Measurements from ENCODE around the gene NPIPA1. TPM values are rescaled to one million over a fixed set of nuclear protein-coding genes. Genes with fewer than 3 reads are reported as not detected.
A peak's percentile ranks its signal among the peaks of the same experiment; 100 is the strongest.
"Not testable (repeated sequence)": the region's sequence is repeated elsewhere in the genome, so short reads cannot be mapped to it uniquely, and the experiment has no call there.

NPIPA1 gene
- total and polyA plus RNA-seq, 4 donors: 62.2 to 212 (median 167) TPM

- H3K4me3 ChIP-seq (ENCODE audit: low read depth, low read length): no peak overlapping the region
- no peak overlapping the region for H3K27ac ChIP-seq (ENCODE audit: low read depth, low read length)
- H3K27me3 ChIP-seq (ENCODE audit: control insufficient read depth, insufficient read depth, low read length): peaks cover 3% of the 10 kb centered on the region
- DNase-seq (ENCODE audit: low read depth in 4 of 6, low spot score in 6 of 6): peak in 1 of 6 donors; percentile 16
- peaks cover 1% of the 10 kb centered on the region for H3K9me3 ChIP-seq (ENCODE audit: control insufficient read depth, insufficient read depth, low read length)
- WGBS (ENCODE audit: insufficient coverage): 79% methylated on average over 3 of the region's 4 CpGs
- H3K36me3 ChIP-seq (ENCODE audit: control insufficient read depth, insufficient read depth, low read length): peaks cover 2% of the 10 kb centered on the region
- H3K4me1 ChIP-seq (ENCODE audit: control insufficient read depth, insufficient read depth, low read length): peaks cover 13% of the 10 kb centered on the region
Observed at GRCh38 chr16:14958323-14958600, 21.0 kb downstream of the NPIPA1 start.

DNA sequence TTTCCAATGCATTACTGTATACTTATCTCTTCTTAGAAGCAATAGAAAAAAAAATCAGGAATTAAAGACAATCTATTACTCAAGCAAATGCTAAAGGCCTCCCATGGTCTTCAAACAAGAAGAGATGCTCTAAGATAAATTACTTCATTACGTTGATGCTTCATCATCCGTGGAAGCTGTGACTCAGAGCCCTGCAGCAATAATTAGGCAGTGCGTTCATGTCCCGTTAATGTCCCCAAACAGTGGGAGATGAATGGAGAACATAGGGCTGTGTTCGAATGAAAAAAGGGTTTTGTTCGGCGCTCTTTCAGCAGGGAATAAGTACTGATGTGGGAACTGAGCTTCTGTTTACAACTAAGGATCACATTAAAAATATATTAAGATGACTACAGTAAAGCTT is 21.7 kb downstream of the NPIPA1 start:
- H3K4me1 ChIP-seq (ENCODE audit: control insufficient read depth, insufficient read depth, low read length): peaks cover 13% of the 10 kb centered on the region
- peaks cover 2% of the 10 kb centered on the region for H3K36me3 ChIP-seq (ENCODE audit: control insufficient read depth, insufficient read depth, low read length)
- peaks cover 5% of the 10 kb centered on the region for H3K9me3 ChIP-seq (ENCODE audit: control insufficient read depth, insufficient read depth, low read length)
- no peak overlapping the region for H3K27ac ChIP-seq (ENCODE audit: low read depth, low read length)
- 22% methylated on average over 4 of the region's 7 CpGs for WGBS (ENCODE audit: insufficient coverage)
- no peak overlapping the region for H3K4me3 ChIP-seq (ENCODE audit: low read depth, low read length)
- DNase-seq (ENCODE audit: low read depth in 4 of 6, low spot score in 6 of 6): peak; percentile 31 to 98 (median 70)
- peaks cover 8% of the 10 kb centered on the region for H3K27me3 ChIP-seq (ENCODE audit: control insufficient read depth, insufficient read depth, low read length)

DNA sequence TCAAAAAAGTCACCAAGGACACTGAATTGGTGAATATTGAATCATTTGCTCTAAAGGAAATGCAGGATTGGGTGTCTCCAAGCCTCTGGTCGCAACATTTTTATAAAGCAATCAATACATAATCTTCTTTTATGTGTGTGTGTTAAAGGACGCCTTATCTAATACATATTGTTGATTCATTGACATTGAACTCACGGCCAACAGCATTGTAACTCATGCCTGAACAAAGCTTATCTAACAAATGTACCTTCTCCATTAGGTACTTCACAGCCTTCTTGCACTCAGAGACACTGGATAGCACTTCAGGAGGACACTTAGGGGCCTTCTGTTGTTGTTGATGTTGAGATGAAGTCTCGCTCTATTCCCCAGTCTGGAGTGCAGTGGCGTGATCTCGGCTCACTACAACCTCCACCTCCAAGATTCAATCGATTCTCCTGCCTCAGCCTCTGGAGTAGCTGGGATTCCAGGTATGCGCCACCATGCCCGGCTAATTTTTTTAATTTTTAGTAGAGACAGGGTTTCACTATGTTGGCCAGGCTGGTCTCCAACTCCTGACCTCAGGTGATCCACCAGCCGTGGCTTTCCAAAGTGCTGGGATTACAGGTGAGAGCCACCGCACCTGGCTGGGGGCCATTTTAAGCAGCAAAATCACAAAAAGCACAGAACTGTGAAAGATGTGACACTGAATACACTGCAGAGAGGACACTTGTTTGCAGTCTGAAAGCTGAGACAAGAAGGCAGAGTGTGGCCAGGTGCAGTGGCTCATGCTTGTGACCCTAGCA is 24.4 kb downstream of the NPIPA1 start:
- Histone ChIP-seq H3K9me3 (ENCODE audit: control insufficient read depth, insufficient read depth, low read length) (peaks cover 5% of the 10 kb centered on the region), H3K27ac (ENCODE audit: low read depth, low read length) (no peak overlapping the region), H3K4me3 (ENCODE audit: low read depth, low read length) (no peak overlapping the region), H3K4me1 (ENCODE audit: control insufficient read depth, insufficient read depth, low read length) (peaks cover 13% of the 10 kb centered on the region), H3K36me3 (ENCODE audit: control insufficient read depth, insufficient read depth, low read length) (peaks cover 2% of the 10 kb centered on the region), H3K27me3 (ENCODE audit: control insufficient read depth, insufficient read depth, low read length) (peaks cover 8% of the 10 kb centered on the region)
- DNase-seq (ENCODE audit: low read depth in 4 of 6, low spot score in 6 of 6): no peak
- 96% methylated on average over 4 of the region's 11 CpGs for WGBS (ENCODE audit: insufficient coverage)

DNA sequence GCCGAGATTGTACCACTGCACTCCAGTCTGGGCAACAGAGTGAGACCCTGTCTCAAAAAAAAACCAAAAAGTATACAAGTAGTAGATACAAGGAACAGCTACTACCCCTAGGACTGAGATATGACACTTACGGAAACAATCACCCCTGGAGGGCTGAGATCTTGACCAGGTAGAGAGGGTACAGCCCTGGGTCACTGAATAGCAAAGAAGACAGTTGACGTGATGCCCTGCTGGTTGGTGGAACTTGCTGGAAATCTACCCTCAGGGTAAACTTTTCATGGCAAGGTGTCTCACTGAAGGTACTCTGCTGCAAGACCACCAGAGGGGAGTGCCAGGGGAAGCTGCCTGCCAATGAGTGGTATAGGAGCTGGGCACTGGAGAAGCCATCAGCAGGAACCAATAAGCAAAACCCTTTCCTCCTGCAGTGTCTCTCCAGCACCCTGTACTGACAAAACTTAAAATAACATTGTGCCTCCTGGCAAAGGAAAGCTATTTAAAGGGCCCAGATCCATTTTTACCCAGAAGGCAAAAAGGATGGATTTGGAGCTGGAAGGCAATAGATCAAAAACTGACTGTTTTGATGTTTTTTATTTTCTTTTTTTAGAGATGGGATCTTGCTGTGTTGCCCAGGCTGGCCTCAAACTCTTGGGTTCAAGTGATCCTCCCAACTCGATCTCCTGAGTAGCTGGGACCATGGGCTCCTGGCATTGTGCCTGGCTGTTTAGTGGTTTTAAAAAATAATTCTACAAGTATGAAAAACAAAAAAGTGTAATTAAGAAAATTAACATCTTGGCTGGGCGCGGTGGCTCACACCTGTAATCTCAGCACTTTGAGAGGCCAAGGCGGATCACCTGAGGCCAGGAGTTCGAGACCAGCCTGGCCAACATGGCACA is 26.3 kb downstream of the NPIPA1 start:
- no peak overlapping the region for H3K27ac ChIP-seq (ENCODE audit: low read depth, low read length)
- H3K27me3 ChIP-seq (ENCODE audit: control insufficient read depth, insufficient read depth, low read length): peaks cover 8% of the 10 kb centered on the region
- peaks cover 5% of the 10 kb centered on the region for H3K9me3 ChIP-seq (ENCODE audit: control insufficient read depth, insufficient read depth, low read length)
- no peak for DNase-seq (ENCODE audit: low read depth in 4 of 6, low spot score in 6 of 6)
- peaks cover 3% of the 10 kb centered on the region for H3K4me1 ChIP-seq (ENCODE audit: control insufficient read depth, insufficient read depth, low read length)
- no peak overlapping the region for H3K4me3 ChIP-seq (ENCODE audit: low read depth, low read length)
- WGBS (ENCODE audit: insufficient coverage): 98% methylated on average over 2 of the region's 8 CpGs
- no peaks in the 10 kb centered on the region for H3K36me3 ChIP-seq (ENCODE audit: control insufficient read depth, insufficient read depth, low read length)

DNA sequence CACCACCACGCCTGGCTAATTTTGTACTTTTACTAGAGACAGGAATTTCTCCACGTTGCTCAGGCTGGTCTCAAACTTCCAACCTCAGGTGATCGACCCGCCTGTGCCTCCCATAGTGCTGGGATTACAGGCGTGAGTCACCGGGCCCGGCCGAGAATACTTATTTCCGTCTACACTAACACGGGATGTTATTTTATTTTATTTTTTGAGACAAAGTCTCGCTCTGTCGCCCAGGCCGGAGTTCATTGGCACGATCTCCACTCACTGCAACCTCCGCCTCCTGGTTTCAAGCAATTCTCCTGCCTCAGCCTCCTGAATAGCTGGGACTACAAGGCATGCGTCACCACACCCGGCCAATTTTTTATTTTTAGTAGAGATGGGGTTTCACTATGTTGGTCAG is 28.1 kb downstream of the NPIPA1 start:
- Histone ChIP-seq H3K27me3 (ENCODE audit: control insufficient read depth, insufficient read depth, low read length) (peaks cover 8% of the 10 kb centered on the region), H3K4me3 (ENCODE audit: low read depth, low read length) (no peak overlapping the region), H3K4me1 (ENCODE audit: control insufficient read depth, insufficient read depth, low read length) (no peaks in the 10 kb centered on the region), H3K27ac (ENCODE audit: low read depth, low read length) (no peak overlapping the region), H3K9me3 (ENCODE audit: control insufficient read depth, insufficient read depth, low read length) (peaks cover 5% of the 10 kb centered on the region), H3K36me3 (ENCODE audit: control insufficient read depth, insufficient read depth, low read length) (no peaks in the 10 kb centered on the region)
- no peak for DNase-seq (ENCODE audit: low read depth in 4 of 6, low spot score in 6 of 6)
- 91% methylated on average over 14 of the region's 17 CpGs for WGBS (ENCODE audit: insufficient coverage)

DNA sequence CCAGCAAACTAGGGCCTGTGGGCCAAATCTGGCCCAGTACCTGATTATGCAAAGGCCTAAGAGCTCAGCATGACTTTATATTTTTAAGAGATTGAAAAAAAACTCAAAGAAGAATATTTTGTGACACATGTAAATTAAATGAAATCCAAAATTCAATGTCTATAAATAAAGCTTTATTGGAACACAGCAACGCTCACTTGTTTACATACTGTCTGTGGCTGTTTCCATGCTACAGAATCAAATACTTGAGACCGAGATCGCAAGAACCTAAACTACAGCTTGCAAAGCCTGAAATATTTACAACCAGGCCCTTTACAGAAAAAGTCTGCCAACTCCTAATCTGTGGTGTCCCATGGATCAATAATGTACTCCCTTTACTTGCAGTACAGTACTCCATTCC is 32.6 kb downstream of the NPIPA1 start:
- not testable (repeated sequence) for H3K27me3 ChIP-seq (ENCODE audit: control insufficient read depth, insufficient read depth, low read length); H3K27ac ChIP-seq (ENCODE audit: low read depth, low read length); H3K9me3 ChIP-seq (ENCODE audit: control insufficient read depth, insufficient read depth, low read length); H3K4me3 ChIP-seq (ENCODE audit: low read depth, low read length); H3K36me3 ChIP-seq (ENCODE audit: control insufficient read depth, insufficient read depth, low read length); DNase-seq (ENCODE audit: low read depth in 4 of 6, low spot score in 6 of 6); H3K4me1 ChIP-seq (ENCODE audit: control insufficient read depth, insufficient read depth, low read length)
- 93% methylated on average over 3 of the region's 3 CpGs for whole genome bisulfite sequencing (ENCODE audit: insufficient coverage)

GRCh38 chr16:14971621-14972228 is 34.5 kb downstream of the NPIPA1 start:
- H3K9me3 ChIP-seq (ENCODE audit: control insufficient read depth, insufficient read depth, low read length); H3K4me1 ChIP-seq (ENCODE audit: control insufficient read depth, insufficient read depth, low read length); H3K27me3 ChIP-seq (ENCODE audit: control insufficient read depth, insufficient read depth, low read length); H3K36me3 ChIP-seq (ENCODE audit: control insufficient read depth, insufficient read depth, low read length); H3K27ac ChIP-seq (ENCODE audit: low read depth, low read length); DNase-seq (ENCODE audit: low read depth in 4 of 6, low spot score in 6 of 6); H3K4me3 ChIP-seq (ENCODE audit: low read depth, low read length): not testable (repeated sequence)
- WGBS (ENCODE audit: insufficient coverage): 95% methylated on average over 8 of the region's 12 CpGs

DNA sequence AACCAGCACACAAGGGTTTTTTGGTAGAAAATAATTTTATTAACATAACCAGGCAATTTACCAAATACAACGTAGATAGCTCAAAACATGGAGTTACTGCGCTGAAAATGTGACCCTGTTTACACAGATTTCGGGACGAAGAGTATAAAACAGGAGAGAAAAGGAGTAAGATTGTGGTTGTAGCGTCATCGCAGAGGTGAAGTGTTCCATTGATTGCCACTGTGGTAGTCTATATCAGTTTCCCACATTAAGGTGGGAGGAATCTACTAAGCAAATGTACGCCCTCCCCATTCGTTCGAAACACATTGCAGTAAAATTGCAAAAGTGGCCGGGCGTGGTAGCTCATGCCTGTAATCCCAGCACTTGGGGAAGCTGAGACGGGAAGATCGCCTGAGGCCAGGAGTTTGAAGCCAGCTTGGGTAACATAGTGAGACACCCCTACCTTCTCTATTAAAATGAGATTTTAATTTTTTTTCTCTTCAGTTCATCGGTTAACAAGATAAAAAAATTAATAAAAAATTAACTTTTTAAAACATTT is 36.6 kb downstream of the NPIPA1 start:
- not testable (repeated sequence) for DNase-seq (ENCODE audit: low read depth in 4 of 6, low spot score in 6 of 6); H3K27ac ChIP-seq (ENCODE audit: low read depth, low read length); H3K36me3 ChIP-seq (ENCODE audit: control insufficient read depth, insufficient read depth, low read length); H3K4me1 ChIP-seq (ENCODE audit: control insufficient read depth, insufficient read depth, low read length); H3K9me3 ChIP-seq (ENCODE audit: control insufficient read depth, insufficient read depth, low read length); H3K27me3 ChIP-seq (ENCODE audit: control insufficient read depth, insufficient read depth, low read length)
- peak overlapping the region; percentile 66 for H3K4me3 ChIP-seq (ENCODE audit: low read depth, low read length)
- WGBS (ENCODE audit: insufficient coverage): no CpG with 5 or more reads among the region's 14 CpGs

- H3K4me1 ChIP-seq (ENCODE audit: control insufficient read depth, insufficient read depth, low read length); H3K36me3 ChIP-seq (ENCODE audit: control insufficient read depth, insufficient read depth, low read length); H3K9me3 ChIP-seq (ENCODE audit: control insufficient read depth, insufficient read depth, low read length); H3K27me3 ChIP-seq (ENCODE audit: control insufficient read depth, insufficient read depth, low read length); H3K27ac ChIP-seq (ENCODE audit: low read depth, low read length): not testable (repeated sequence)
- peak overlapping the region; percentile 66 for H3K4me3 ChIP-seq (ENCODE audit: low read depth, low read length)
- DNase-seq (ENCODE audit: low read depth in 4 of 6, low spot score in 6 of 6): peak in 4 of 6 donors; percentile 31 to 93 (median 67)
- WGBS (ENCODE audit: insufficient coverage): no CpG with 5 or more reads among the region's 7 CpGs
Observed at GRCh38 chr16:14974331-14974655, 37.0 kb downstream of the NPIPA1 start.
